Endothelial cell of umbilical vein (primary cell): Measurements from ENCODE around the gene RTL10. TPM values are rescaled to one million over a fixed set of nuclear protein-coding genes. Genes with fewer than 3 reads are reported as not detected.

ENCODE experiments used
- BruUV-seq: library from RNA; stranded (reverse); fragments of 400-500 nt; replicated peaks from 2 replicates; lab custom pipeline; 2021; lab: Mats Ljungman, UMichigan
- CTCF ChIA-PET: fragments of 300-600, 350-600 bp; sonication (Branson Sonifier 250); formaldehyde crosslinking; loops from one replicate; lab custom pipeline; 2021; ENCODE audit warnings: antibody characterized with exemption, inconsistent platforms; lab: Charles Lee
- POLR2A ChIA-PET: fragments of 300-600, 350-600 bp; sonication (Branson Sonifier 250); formaldehyde crosslinking; loops from one replicate; lab custom pipeline; 2021; ENCODE audit warnings: antibody characterized with exemption, inconsistent platforms; lab: Charles Lee
- DNase-seq: peaks from one replicate; pipeline ENCODE4 v3.0.0-alpha.2; 2011; ENCODE audit warnings: low read depth, low spot score
- FAIRE-seq: peaks from 2 replicates; lab custom pipeline; 2011; peaks lifted over from hg19 to GRCh38; lab: Jason Lieb, UNC
- H2AFZ ChIP-seq: 2 replicates; pipeline ENCODE4 v1.6.0; 2012; ENCODE audit warnings: low read depth, low read length, control low read depth, inconsistent platforms
- H3K27ac ChIP-seq: 2 replicates; pipeline ENCODE4 v1.5.1; 2011; ENCODE audit warnings: low read depth, mild to moderate bottlenecking, control low read depth, low read length, moderate library complexity; ENCODE audit not compliant: insufficient read depth
- H3K27me3 ChIP-seq, 2 experiments: 2 replicates each; pipeline versions ENCODE4 v1.6.0 to v1.6.1; 2011; ENCODE audit warnings: low read length in 2 of 2, mixed read lengths in 1 of 2; ENCODE audit not compliant: control insufficient read depth in 2 of 2, insufficient read depth in 2 of 2
- H3K36me3 ChIP-seq, 2 experiments: 2 replicates in 1 of 2; 3 replicates in 1 of 2; pipeline ENCODE4 v1.5.1; 2011; ENCODE audit warnings: low read length in 2 of 2, mild to moderate bottlenecking in 1 of 2, moderate library complexity in 1 of 2; ENCODE audit not compliant: control insufficient read depth in 2 of 2, insufficient read depth in 2 of 2; ENCODE audit errors: extremely low read depth in 1 of 2
- H3K4me1 ChIP-seq: 3 replicates; pipeline ENCODE4 v1.5.1; 2011; ENCODE audit warnings: mild to moderate bottlenecking, low read length; ENCODE audit not compliant: control insufficient read depth, insufficient read depth; ENCODE audit errors: extremely low read depth
- H3K4me2 ChIP-seq: 2 replicates; pipeline ENCODE4 v1.6.1; 2011; ENCODE audit warnings: low read length, control low read depth, mixed read lengths; ENCODE audit not compliant: insufficient read depth
- H3K4me3 ChIP-seq, 3 experiments: fragments of 200-600 bp in 1 of 3; sonication (generic), shearing (Covaris generic) in 1 of 3; replicated peaks in 1 of 3; 2 replicates each; pipeline ENCODE4 v1.5.1; 2011 to 2016; ENCODE audit warnings: control low read depth in 3 of 3, low read length in 3 of 3, mild to moderate bottlenecking in 2 of 3, inconsistent platforms in 1 of 3, low read depth in 1 of 3, moderate library complexity in 1 of 3; ENCODE audit not compliant: insufficient read depth in 1 of 3
- H3K79me2 ChIP-seq: 2 replicates; pipeline ENCODE4 v1.6.0; 2012; ENCODE audit warnings: low read length, inconsistent platforms; ENCODE audit not compliant: control insufficient read depth, insufficient read depth
- H3K9ac ChIP-seq: replicated peaks from 2 replicates; pipeline ENCODE3; 2011; ENCODE audit warnings: low read length, control low read depth; ENCODE audit not compliant: insufficient read depth; ENCODE audit errors: extremely low read depth
- H3K9me1 ChIP-seq: replicated peaks from 3 replicates; pipeline ENCODE4 v1.6.0; 2011; ENCODE audit warnings: mild to moderate bottlenecking, low read length; ENCODE audit not compliant: control insufficient read depth, insufficient read depth; ENCODE audit errors: extremely low read depth
- H3K9me3 ChIP-seq: replicated peaks from 2 replicates; pipeline ENCODE4 v1.5.1; 2012; ENCODE audit warnings: low read length, inconsistent platforms; ENCODE audit not compliant: control insufficient read depth, insufficient read depth
- H4K20me1 ChIP-seq: replicated peaks from 2 replicates; pipeline ENCODE3; 2011; ENCODE audit warnings: mild to moderate bottlenecking, low read length; ENCODE audit not compliant: control insufficient read depth, insufficient read depth; ENCODE audit errors: extremely low read depth
- CTCF ChIP-seq, 2 donors: IDR thresholded peaks; 1 replicate in 1 of 2; 2 replicates in 1 of 2; pipeline ENCODE4 v1.5.1; 2011; ENCODE audit warnings: low read length in 2 of 2, mild to moderate bottlenecking in 2 of 2, moderate library complexity in 2 of 2, control low read depth in 1 of 2, inconsistent platforms in 1 of 2, low read depth in 1 of 2; ENCODE audit not compliant: insufficient read depth in 1 of 2; ENCODE audit errors: extremely low read depth in 1 of 2
- EZH2 ChIP-seq: IDR thresholded peaks from 2 replicates; pipeline ENCODE4 v1.6.1; 2012; ENCODE audit warnings: borderline replicate concordance, low read depth, mild to moderate bottlenecking, moderate library complexity, low read length, inconsistent platforms; ENCODE audit not compliant: severe bottlenecking
- FOS ChIP-seq: IDR thresholded peaks from 2 replicates; pipeline ENCODE4 v1.6.1; 2011; ENCODE audit warnings: mild to moderate bottlenecking, low read length, moderate library complexity, borderline replicate concordance; ENCODE audit not compliant: insufficient read depth
- GATA2 ChIP-seq: IDR thresholded peaks from 2 replicates; pipeline ENCODE4 v1.7.0; 2011; ENCODE audit warnings: low read depth, mild to moderate bottlenecking, moderate library complexity, mixed read lengths, low read length; ENCODE audit not compliant: insufficient read length, insufficient read depth
- JUN ChIP-seq: IDR thresholded peaks from 2 replicates; pipeline ENCODE4 v1.6.1; 2011; ENCODE audit warnings: borderline replicate concordance, low read depth; ENCODE audit not compliant: insufficient read length, insufficient read depth
- MAX ChIP-seq: IDR thresholded peaks from 2 replicates; pipeline ENCODE4 v1.6.1; 2011; ENCODE audit not compliant: insufficient read depth, insufficient read length
- MYC ChIP-seq: IDR thresholded peaks from one replicate; pipeline ENCODE4 v1.6.1; 2011; ENCODE audit warnings: mild to moderate bottlenecking, low read depth, low read length
- POLR2A ChIP-seq: IDR thresholded peaks from 2 replicates; pipeline ENCODE4 v1.6.1; 2012; ENCODE audit warnings: low read depth, mild to moderate bottlenecking, control low read depth, low read length
- POLR2AphosphoS5 ChIP-seq: IDR thresholded peaks from 2 replicates; pipeline ENCODE4 v1.6.1; 2012; ENCODE audit warnings: low read depth, mild to moderate bottlenecking, control low read depth, low read length, moderate library complexity; ENCODE audit not compliant: insufficient read depth
- dilution Hi-C: fragments of 300-500 bp; cut with MboI; formaldehyde crosslinking; loops from one replicate; pipeline ENCODE4 v1.15.0; 2019; ENCODE audit warnings: low sequenced_read_pairs; ENCODE audit not compliant: extremely low pct_ligation_motif_present
- intact Hi-C: fragments of 100-400 bp; cut with micrococcal nuclease; formaldehyde crosslinking; loops from one replicate; pipeline ENCODE4 v1.10.0; 2022
- polyA plus RNA-seq, 4 experiments: library from polyadenylated mRNA; depleted of rRNA in 3 of 4; stranded (reverse) in 3 of 4; unstranded in 1 of 4; fragments of >200 nt; gene quantifications; 2 replicates each; pipeline versions ENCODE4 v1.2.1 to v1.2.3, GENCODE V29; 2011 to 2012; ENCODE audit warnings: missing spikeins in 1 of 4
- total RNA-seq: library from RNA; stranded (reverse); gene quantifications from 2 replicates; pipeline ENCODE4 v1.2.3, GENCODE V29; 2021

RTL10 gene
- total and polyA plus RNA-seq, 2 donors (not counting 3 experiments of a cell fraction or from before 2014, with no cell fraction given): 31.9 to 40.8 TPM

GRCh38 chr22:19863571-19863970, 8.9 kb upstream of the RTL10 start:
- intact Hi-C loops (no loop called here), dilution Hi-C loops (no loop called here)
- CTCF ChIA-PET: interaction anchor here (1.1 to 2.4 kb wide), 2 partner anchors 11 to 47 kb away, joined by 3 to 9 read pairs; no protein-coding TSS in a partner anchor

More at GRCh38 chr22:19863571-19863970, 8.9 kb upstream of the RTL10 start:
- no peaks in the 10 kb centered on the region for H3K4me1 ChIP-seq
- no peak for DNase-seq
- no TSS peak for BruUV-seq
- H3K79me2 ChIP-seq: no peaks in the 10 kb centered on the region
- H3K4me2 ChIP-seq: no peak overlapping the region
- H3K9ac ChIP-seq: no peak overlapping the region
- POLR2A ChIA-PET: no interaction called here
- H4K20me1 ChIP-seq: no peaks in the 10 kb centered on the region
- no peaks in the 10 kb centered on the region for H3K36me3 ChIP-seq
- H3K4me3 ChIP-seq: no peak overlapping the region
- no peak for FAIRE-seq
- no peak for TF ChIP-seq JUN
- no peak for TF ChIP-seq FOS
- no peak for TF ChIP-seq POLR2A
- TF ChIP-seq POLR2AphosphoS5: no peak
- TF ChIP-seq MYC: no peak
- no peak for TF ChIP-seq MAX
- no peak for TF ChIP-seq GATA2
- TF ChIP-seq CTCF (IDR thresholded peaks at IDR 0.05; ENCODE audit: extremely low read depth in 1 of 2, insufficient read depth in 1 of 2, low read depth in 1 of 2, low read length in 2 of 2): no peak
- no peak for TF ChIP-seq EZH2
- no peaks in the 10 kb centered on the region for H3K9me3 ChIP-seq
- no peak overlapping the region for H3K27ac ChIP-seq
- H3K9me1 ChIP-seq: no peaks in the 10 kb centered on the region
- no peaks in the 10 kb centered on the region for H3K27me3 ChIP-seq
- H2AFZ ChIP-seq: no peak overlapping the region
